K562 (cell line): ENCODE measurements around the gene PRKAA1. TPM values are rescaled to one million over a fixed set of nuclear protein-coding genes. Genes with fewer than 3 reads are reported as not detected.
A peak's percentile ranks its signal among the peaks of the same experiment; 100 is the strongest.

Experiments
- CCNT2 ChIP-seq: IDR thresholded peaks from 2 replicates; pipeline ENCODE4 v1.6.1; 2011; ENCODE audit warnings: borderline replicate concordance, low read depth, mild to moderate bottlenecking, moderate library complexity, mixed read lengths, low read length; ENCODE audit not compliant: insufficient read length; ENCODE audit errors: extremely low read depth
- CHD2 ChIP-seq: IDR thresholded peaks from 2 replicates; pipeline ENCODE4 v1.6.1; 2011; ENCODE audit warnings: low read depth, low read length
- FIP1L1 ChIP-seq: fragments of 200-400 bp; formaldehyde crosslinking; IDR thresholded peaks from 2 replicates; pipeline ENCODE4 v1.6.1; 2018; ENCODE audit warnings: mild to moderate bottlenecking, low read depth, low read length; ENCODE audit not compliant: poor library complexity, severe bottlenecking
- FOXK2 ChIP-seq, 2 experiments: fragments of 450-650 bp; IDR thresholded peaks in 1 of 2; conservative IDR thresholded peaks in 1 of 2; 2 replicates each; pipeline ENCODE4 v1.6.1; 2016; ENCODE audit warnings: low read depth in 2 of 2, mild to moderate bottlenecking in 1 of 2
- HMG20A ChIP-seq: fragments of 450-650 bp; formaldehyde crosslinking; conservative IDR thresholded peaks from 2 replicates; pipeline ENCODE4 v1.4.0; 2020; ENCODE audit warnings: mild to moderate bottlenecking, mixed read lengths
- KAT7 ChIP-seq: sonication (generic); formaldehyde crosslinking; IDR thresholded peaks from 2 replicates; pipeline ENCODE4 v1.8.0; 2022; ENCODE audit warnings: missing genetic modification reagents, mild to moderate bottlenecking, borderline replicate concordance
- MAFF ChIP-seq: IDR thresholded peaks from 2 replicates; pipeline ENCODE4 v1.6.1; 2012; ENCODE audit warnings: low read length, improper control_type of control experiment
- MEF2A ChIP-seq: IDR thresholded peaks from 2 replicates; pipeline ENCODE4 v1.6.1; 2011; ENCODE audit warnings: low read depth, mild to moderate bottlenecking, low read length, moderate library complexity; ENCODE audit not compliant: control insufficient read depth
- NFIX ChIP-seq: fragments of 250-450 bp; sonication (Bioruptor Pico); IDR thresholded peaks from 2 replicates; pipeline ENCODE4 v1.4.0; 2020; ENCODE audit warnings: low read depth, mild to moderate bottlenecking, moderate library complexity
- POLR2AphosphoS5 ChIP-seq: IDR thresholded peaks from 2 replicates; pipeline ENCODE4 v1.6.1; 2011; ENCODE audit warnings: mild to moderate bottlenecking, low read depth, low read length, moderate library complexity; ENCODE audit not compliant: control insufficient read depth, insufficient read depth
- POLR2B ChIP-seq: fragments of 450-650 bp; IDR thresholded peaks from 2 replicates; pipeline ENCODE4 v1.6.1; 2018; ENCODE audit warnings: low read depth; ENCODE audit not compliant: partially characterized antibody
- RB1 ChIP-seq: fragments of 450-650 bp; IDR thresholded peaks from 2 replicates; pipeline ENCODE4 v1.6.1; 2017; ENCODE audit warnings: low read depth, mild to moderate bottlenecking
- SMARCC2 ChIP-seq: fragments of 450-650 bp; IDR thresholded peaks from 2 replicates; pipeline ENCODE4 v1.6.1; 2017; ENCODE audit warnings: antibody characterized with exemption, moderate library complexity, mild to moderate bottlenecking, low read depth
- TOE1 ChIP-seq, 2 experiments: fragments of 450-650 bp in 1 of 2; sonication (generic) in 1 of 2; formaldehyde crosslinking in 1 of 2; IDR thresholded peaks; 2 replicates each; pipeline versions ENCODE4 v1.7.1 to v1.8.0; 2016 to 2022; ENCODE audit warnings: borderline replicate concordance in 2 of 2, mild to moderate bottlenecking in 2 of 2, antibody characterized with exemption in 1 of 2, inconsistent platforms in 1 of 2, low read depth in 1 of 2, missing genetic modification reagents in 1 of 2, moderate library complexity in 1 of 2
- WHSC1 ChIP-seq: IDR thresholded peaks from one replicate; pipeline ENCODE4 v1.6.1; 2012; ENCODE audit warnings: low read length, control low read depth, inconsistent platforms
- ZNF143 ChIP-seq: sonication (generic); formaldehyde crosslinking; IDR thresholded peaks from 2 replicates; pipeline ENCODE4 v1.9.0; 2022; ENCODE audit warnings: mild to moderate bottlenecking, missing genetic modification reagents
- ZNF561 ChIP-seq: fragments of 450-650 bp; formaldehyde crosslinking; conservative IDR thresholded peaks from 2 replicates; pipeline ENCODE4 v1.4.0; 2020; ENCODE audit warnings: mild to moderate bottlenecking, moderate library complexity
- polyA plus RNA-seq, 8 experiments: library from polyadenylated mRNA; depleted of rRNA in 4 of 8; stranded (reverse) in 5 of 8; unstranded in 3 of 8; fragments of >200 nt; fragmentation: Nextera tagmentation in 2 of 8; fragmentation: Illumina TruSeq in 1 of 8; extraction: Ambion mirVana in 2 of 8; extraction: Trizol in 1 of 8; gene quantifications; 2 replicates each; pipeline versions ENCODE4 v1.2.1 to v1.2.3, GENCODE V29; 2011 to 2014; ENCODE audit warnings: inconsistent platforms in 1 of 8, missing spikeins in 1 of 8
- total RNA-seq, 7 experiments: library from RNA; depleted of rRNA in 6 of 7; stranded (reverse); fragments of >200 nt in 6 of 7; fragmentation: Illumina TruSeq in 2 of 7; extraction: Trizol in 2 of 7; gene quantifications; 2 replicates each; pipeline versions ENCODE4 v1.2.1 to v1.2.3, GENCODE V29; 2011 to 2021; ENCODE audit warnings: low replicate concordance in 1 of 7
- TF ChIP-seq, protein P1 (sequence below): sonication (generic); formaldehyde crosslinking; IDR thresholded peaks from 2 replicates; pipeline ENCODE4 v1.8.0; 2022; ENCODE audit warnings: mild to moderate bottlenecking, missing genetic modification reagents
- TF ChIP-seq, protein P2 (sequence below): fragments of 200-800 bp; sonication (Bioruptor generic); IDR thresholded peaks from 2 replicates; pipeline ENCODE4 v1.6.1; 2017; ENCODE audit warnings: missing genetic modification characterization, missing compliant biosample characterization
- TF ChIP-seq, protein P3 (sequence below): fragments of 450-650 bp; formaldehyde crosslinking; IDR thresholded peaks from 2 replicates; pipeline ENCODE4 v1.4.0; 2020; ENCODE audit warnings: mild to moderate bottlenecking, mixed read lengths

The PRKAA1 gene
- total and polyA plus RNA-seq, 9 of the 15 experiments (the other 6 are each of a cell fraction or from before 2014, with no cell fraction given): 24.5 to 84.0 (median 51.4) TPM

DNA sequence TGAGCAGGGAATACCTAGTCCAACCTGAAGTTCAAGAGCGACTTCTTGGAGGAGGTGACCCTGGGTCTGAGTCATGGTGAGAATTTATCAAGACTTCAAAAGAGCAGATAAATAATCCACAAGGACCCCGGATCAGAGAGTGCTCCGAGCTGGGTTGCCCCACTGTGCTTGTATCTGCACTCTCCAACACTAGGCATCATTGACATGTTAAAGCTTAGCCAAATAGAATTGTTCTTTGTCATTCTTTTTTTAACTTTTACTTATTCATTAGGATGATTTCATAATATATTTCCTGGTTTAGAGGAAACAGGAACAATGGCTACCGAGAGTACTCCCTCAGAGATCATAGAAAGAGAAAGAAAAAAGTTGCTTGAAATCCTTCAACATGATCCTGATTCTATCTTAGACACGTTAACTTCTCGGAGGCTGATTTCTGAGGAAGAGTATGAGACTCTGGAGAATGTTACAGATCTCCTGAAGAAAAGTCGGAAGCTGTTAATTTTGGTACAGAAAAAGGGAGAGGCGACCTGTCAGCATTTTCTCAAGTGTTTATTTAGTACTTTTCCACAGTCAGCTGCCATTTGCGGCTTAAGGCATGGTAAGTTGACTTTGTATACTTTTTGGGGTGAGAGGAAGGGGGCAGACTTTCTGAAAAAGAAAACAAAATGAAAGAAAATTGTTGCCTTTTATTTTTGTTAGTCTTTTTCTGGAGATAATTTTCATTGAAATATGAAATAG lies 43.1 kb upstream of the PRKAA1 start, which contains the start of gene CARD6 (continued):
- TF ChIP-seq, protein P1, sequence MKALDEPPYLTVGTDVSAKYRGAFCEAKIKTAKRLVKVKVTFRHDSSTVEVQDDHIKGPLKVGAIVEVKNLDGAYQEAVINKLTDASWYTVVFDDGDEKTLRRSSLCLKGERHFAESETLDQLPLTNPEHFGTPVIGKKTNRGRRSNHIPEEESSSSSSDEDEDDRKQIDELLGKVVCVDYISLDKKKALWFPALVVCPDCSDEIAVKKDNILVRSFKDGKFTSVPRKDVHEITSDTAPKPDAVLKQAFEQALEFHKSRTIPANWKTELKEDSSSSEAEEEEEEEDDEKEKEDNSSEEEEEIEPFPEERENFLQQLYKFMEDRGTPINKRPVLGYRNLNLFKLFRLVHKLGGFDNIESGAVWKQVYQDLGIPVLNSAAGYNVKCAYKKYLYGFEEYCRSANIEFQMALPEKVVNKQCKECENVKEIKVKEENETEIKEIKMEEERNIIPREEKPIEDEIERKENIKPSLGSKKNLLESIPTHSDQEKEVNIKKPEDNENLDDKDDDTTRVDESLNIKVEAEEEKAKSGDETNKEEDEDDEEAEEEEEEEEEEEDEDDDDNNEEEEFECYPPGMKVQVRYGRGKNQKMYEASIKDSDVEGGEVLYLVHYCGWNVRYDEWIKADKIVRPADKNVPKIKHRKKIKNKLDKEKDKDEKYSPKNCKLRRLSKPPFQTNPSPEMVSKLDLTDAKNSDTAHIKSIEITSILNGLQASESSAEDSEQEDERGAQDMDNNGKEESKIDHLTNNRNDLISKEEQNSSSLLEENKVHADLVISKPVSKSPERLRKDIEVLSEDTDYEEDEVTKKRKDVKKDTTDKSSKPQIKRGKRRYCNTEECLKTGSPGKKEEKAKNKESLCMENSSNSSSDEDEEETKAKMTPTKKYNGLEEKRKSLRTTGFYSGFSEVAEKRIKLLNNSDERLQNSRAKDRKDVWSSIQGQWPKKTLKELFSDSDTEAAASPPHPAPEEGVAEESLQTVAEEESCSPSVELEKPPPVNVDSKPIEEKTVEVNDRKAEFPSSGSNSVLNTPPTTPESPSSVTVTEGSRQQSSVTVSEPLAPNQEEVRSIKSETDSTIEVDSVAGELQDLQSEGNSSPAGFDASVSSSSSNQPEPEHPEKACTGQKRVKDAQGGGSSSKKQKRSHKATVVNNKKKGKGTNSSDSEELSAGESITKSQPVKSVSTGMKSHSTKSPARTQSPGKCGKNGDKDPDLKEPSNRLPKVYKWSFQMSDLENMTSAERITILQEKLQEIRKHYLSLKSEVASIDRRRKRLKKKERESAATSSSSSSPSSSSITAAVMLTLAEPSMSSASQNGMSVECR (CRISPR knock-in tag): no peak
- 0 out of 2 replicates have a peak, but pooled peaks have one; percentile 31 for TF ChIP-seq SMARCC2
- TF ChIP-seq, protein P2, sequence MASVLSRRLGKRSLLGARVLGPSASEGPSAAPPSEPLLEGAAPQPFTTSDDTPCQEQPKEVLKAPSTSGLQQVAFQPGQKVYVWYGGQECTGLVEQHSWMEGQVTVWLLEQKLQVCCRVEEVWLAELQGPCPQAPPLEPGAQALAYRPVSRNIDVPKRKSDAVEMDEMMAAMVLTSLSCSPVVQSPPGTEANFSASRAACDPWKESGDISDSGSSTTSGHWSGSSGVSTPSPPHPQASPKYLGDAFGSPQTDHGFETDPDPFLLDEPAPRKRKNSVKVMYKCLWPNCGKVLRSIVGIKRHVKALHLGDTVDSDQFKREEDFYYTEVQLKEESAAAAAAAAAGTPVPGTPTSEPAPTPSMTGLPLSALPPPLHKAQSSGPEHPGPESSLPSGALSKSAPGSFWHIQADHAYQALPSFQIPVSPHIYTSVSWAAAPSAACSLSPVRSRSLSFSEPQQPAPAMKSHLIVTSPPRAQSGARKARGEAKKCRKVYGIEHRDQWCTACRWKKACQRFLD: no peak
- TF ChIP-seq, protein P3, sequence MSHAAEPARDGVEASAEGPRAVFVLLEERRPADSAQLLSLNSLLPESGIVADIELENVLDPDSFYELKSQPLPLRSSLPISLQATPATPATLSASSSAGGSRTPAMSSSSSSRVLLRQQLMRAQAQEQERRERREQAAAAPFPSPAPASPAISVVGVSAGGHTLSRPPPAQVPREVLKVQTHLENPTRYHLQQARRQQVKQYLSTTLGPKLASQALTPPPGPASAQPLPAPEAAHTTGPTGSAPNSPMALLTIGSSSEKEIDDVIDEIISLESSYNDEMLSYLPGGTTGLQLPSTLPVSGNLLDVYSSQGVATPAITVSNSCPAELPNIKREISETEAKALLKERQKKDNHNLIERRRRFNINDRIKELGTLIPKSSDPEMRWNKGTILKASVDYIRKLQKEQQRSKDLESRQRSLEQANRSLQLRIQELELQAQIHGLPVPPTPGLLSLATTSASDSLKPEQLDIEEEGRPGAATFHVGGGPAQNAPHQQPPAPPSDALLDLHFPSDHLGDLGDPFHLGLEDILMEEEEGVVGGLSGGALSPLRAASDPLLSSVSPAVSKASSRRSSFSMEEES (CRISPR knock-in tag): no peak
- TF ChIP-seq CHD2: no peak
- TF ChIP-seq POLR2AphosphoS5: no peak
- no peak for TF ChIP-seq RB1
- no peak for TF ChIP-seq MEF2A
- TF ChIP-seq CCNT2: no peak
- no peak for TF ChIP-seq ZNF561 (CRISPR knock-in tag)
- TF ChIP-seq NFIX (CRISPR knock-in tag): no peak
- no peak for TF ChIP-seq TOE1 (IDR thresholded peaks at IDR 0.05; ENCODE audit: borderline replicate concordance)
- no peak for TF ChIP-seq TOE1 (CRISPR knock-in tag; IDR thresholded peaks at IDR 0.05; ENCODE audit: borderline replicate concordance, low read depth)
- TF ChIP-seq ZNF143 (CRISPR knock-in tag): no peak
- TF ChIP-seq WHSC1: no peak
- TF ChIP-seq HMG20A (CRISPR knock-in tag): no peak
- peak; percentile 62; the same call in 1 of the 2 replicates for TF ChIP-seq KAT7 (CRISPR knock-in tag)
- no peak for TF ChIP-seq FIP1L1
- TF ChIP-seq MAFF: peak; percentile 57; the same call in 1 of the 2 replicates
- TF ChIP-seq POLR2B: peak; percentile 30
- peak; percentile 63 to 78; a peak in 2 of 4 replicates for TF ChIP-seq FOXK2 (conservative IDR thresholded peaks at IDR 0.05 in 1 of 2, IDR thresholded peaks at IDR 0.05 in 1 of 2; ENCODE audit: low read depth in 2 of 2)
